Kidney tubule cell (primary cell): ENCODE measurements around the gene GSN.

ENCODE experiments used
- DNase-seq: peaks from one replicate; pipeline ENCODE4 v3.0.0-alpha.2; 2018; ENCODE audit warnings: low spot score

GSN gene

GRCh38 chr9:121303456-121304451 is 35.8 kb downstream of the GSN start:
- no peak for DNase-seq

- DNase-seq, result no peak
Measured at GRCh38 chr9:121304707-121305106, 36.7 kb downstream of the GSN start.

GRCh38 chr9:121305269-121305994 is 37.5 kb downstream of the GSN start:
- no peak for DNase-seq

- DNase-seq, result no peak
Measured at GRCh38 chr9:121307976-121308375, 40.0 kb downstream of the GSN start.

GRCh38 chr9:121308765-121309164 is 40.8 kb downstream of the GSN start:
- no peak for DNase-seq

GRCh38 chr9:121309171-121309570 is 41.2 kb downstream of the GSN start:
- DNase-seq, result no peak

- no peak for DNase-seq
Measured at GRCh38 chr9:121309833-121310425, 42.0 kb downstream of the GSN start.

GRCh38 chr9:121310571-121310970 is 42.6 kb downstream of the GSN start:
- DNase-seq, result no peak

GRCh38 chr9:121312169-121312568 is 44.2 kb downstream of the GSN start:
- no peak for DNase-seq

GRCh38 chr9:121313458-121314152 is 45.6 kb downstream of the GSN start:
- DNase-seq, result no peak

GRCh38 chr9:121316378-121316777 is 48.4 kb downstream of the GSN start:
- DNase-seq, result no peak

GRCh38 chr9:121316852-121317373 is 49.0 kb downstream of the GSN start:
- no peak for DNase-seq

GRCh38 chr9:121317737-121318630 is 50.0 kb downstream of the GSN start:
- no peak for DNase-seq

GRCh38 chr9:121318631-121319382 is 50.8 kb downstream of the GSN start:
- no peak for DNase-seq

GRCh38 chr9:121319383-121319780 is 51.4 kb downstream of the GSN start:
- no peak for DNase-seq

- no peak for DNase-seq
Measured at GRCh38 chr9:121321016-121321503, 53.1 kb downstream of the GSN start.

GRCh38 chr9:121322037-121322736 is 54.2 kb downstream of the GSN start:
- DNase-seq, result peak; percentile 87

- DNase-seq, result no peak
Measured at GRCh38 chr9:121322737-121323448, 54.9 kb downstream of the GSN start.
